ENCODE data around the gene DDHD1.

GRCh38 chr14:53174918-53175317, 21.8 kb upstream of the DDHD1 start:
- TF ChIP-seq CTCF (IDR thresholded peaks at IDR 0.05; ENCODE audit: borderline replicate concordance, extremely low read depth, low read length, poor library complexity, severe bottlenecking) (no peak), EZH2 (IDR thresholded peaks at IDR 0.05; ENCODE audit: borderline replicate concordance, low read depth, low read length, severe bottlenecking) (no peak)
